K562 (cell line): ENCODE data around the gene EVA1A. TPM values are rescaled to one million over a fixed set of nuclear protein-coding genes. Genes with fewer than 3 reads are reported as not detected.
A peak's percentile ranks its signal among the peaks of the same experiment; 100 is the strongest.

Source experiments
- ATAC-seq: fragments of 200-7000 bp; cut with Tn5 transposase; 3 replicates; pipeline ENCODE4 v1.9.1; 2020; ENCODE audit warnings: moderate library complexity
- BruUV-seq: library from RNA; stranded (reverse); fragments of 400-500 nt; replicated peaks from 2 replicates; lab custom pipeline; 2021; lab: Mats Ljungman, UMichigan
- CTCF ChIA-PET: fragments of 300-600 bp; formaldehyde crosslinking; extraction: SDS; loops from one replicate; lab custom pipeline; 2021; ENCODE audit warnings: low intra/inter-chr PET ratio; lab: Yijun Ruan, JAX
- POLR2A ChIA-PET: fragments of 300-600, 350-650 bp; sonication (Branson Sonifier 250); formaldehyde crosslinking; extraction: SDS; loops from one replicate; lab custom pipeline; 2021; ENCODE audit warnings: antibody characterized with exemption, inconsistent platforms; lab: Yijun Ruan, JAX
- DNase-seq, 4 experiments: peaks; one replicate each; pipeline versions ENCODE4 v3.0.0 to v3.0.0-alpha.2; 2011 to 2018; ENCODE audit warnings: low spot score in 3 of 4, mixed read lengths in 3 of 4; ENCODE audit errors: extremely low read depth in 1 of 4
- FAIRE-seq: peaks from 2 replicates; lab custom pipeline; 2011; peaks lifted over from hg19 to GRCh38; lab: Jason Lieb, UNC
- H2AFZ ChIP-seq: 2 replicates; pipeline ENCODE4 v1.6.0; 2011; ENCODE audit warnings: low read depth, low read length, control low read depth, inconsistent platforms
- H3K27ac ChIP-seq: fragments of 200-600 bp; 3 replicates; pipeline ENCODE4 v1.8.0; 2011; ENCODE audit warnings: low read depth, mild to moderate bottlenecking, control low read depth, inconsistent platforms, low read length, moderate library complexity, mixed read lengths; ENCODE audit errors: extremely low read depth
- H3K27me3 ChIP-seq, 2 experiments: fragments of 300-600 bp in 1 of 2; 2 replicates in 1 of 2; 3 replicates in 1 of 2; pipeline versions ENCODE4 v1.6.0 to v1.8.0; 2011; ENCODE audit warnings: inconsistent platforms in 2 of 2, low read length in 2 of 2, mild to moderate bottlenecking in 1 of 2, mixed read lengths in 1 of 2, moderate library complexity in 1 of 2; ENCODE audit not compliant: control insufficient read depth in 2 of 2, insufficient read depth in 2 of 2
- H3K36me3 ChIP-seq: fragments of 300-600 bp; 3 replicates; pipeline ENCODE4 v1.8.0; 2011; ENCODE audit warnings: mild to moderate bottlenecking, low read length, inconsistent platforms; ENCODE audit not compliant: control insufficient read depth, insufficient read depth
- H3K4me1 ChIP-seq, 2 experiments: fragments of 200-600 bp in 1 of 2; replicated peaks in 1 of 2; 2 replicates in 1 of 2; 3 replicates in 1 of 2; pipeline versions ENCODE4 v1.5.1 to v1.8.0; 2011; ENCODE audit warnings: inconsistent platforms in 2 of 2, low read length in 2 of 2, mild to moderate bottlenecking in 1 of 2, mixed read lengths in 1 of 2, moderate library complexity in 1 of 2; ENCODE audit not compliant: control insufficient read depth in 2 of 2, insufficient read depth in 2 of 2
- H3K4me2 ChIP-seq: 2 replicates; pipeline ENCODE4 v1.6.1; 2011; ENCODE audit warnings: low read length, control low read depth, inconsistent platforms, mixed read lengths; ENCODE audit not compliant: insufficient read depth
- H3K4me3 ChIP-seq: fragments of 200-600 bp; sonication (generic), shearing (Covaris generic); 2 replicates; pipeline ENCODE4 v1.5.1; 2016; ENCODE audit warnings: control low read depth, inconsistent platforms
- H3K79me2 ChIP-seq: fragments of 200-600 bp; 3 replicates; pipeline ENCODE4 v1.8.0; 2011; ENCODE audit warnings: low read length, inconsistent platforms; ENCODE audit not compliant: control insufficient read depth, insufficient read depth
- H3K9ac ChIP-seq, 2 experiments: 2 replicates each; pipeline versions ENCODE4 v1.6.0 to v1.6.1; 2011; ENCODE audit warnings: low read depth in 2 of 2, low read length in 2 of 2, control low read depth in 1 of 2, inconsistent platforms in 1 of 2, mild to moderate bottlenecking in 1 of 2, mixed read lengths in 1 of 2; ENCODE audit not compliant: insufficient read depth in 1 of 2
- H3K9me1 ChIP-seq: one replicate; pipeline ENCODE4 v1.6.0; 2011; ENCODE audit warnings: inconsistent platforms, mild to moderate bottlenecking, low read length, moderate library complexity; ENCODE audit not compliant: control insufficient read depth, insufficient read depth
- H3K9me3 ChIP-seq: replicated peaks from 2 replicates; pipeline ENCODE4 v1.5.1; 2011; ENCODE audit warnings: low read depth, low read length, inconsistent platforms; ENCODE audit not compliant: control insufficient read depth, insufficient read depth
- H4K20me1 ChIP-seq: replicated peaks from 2 replicates; pipeline ENCODE4 v1.6.1; 2011; ENCODE audit warnings: low read length, inconsistent platforms, mixed read lengths; ENCODE audit not compliant: control insufficient read depth, insufficient read depth
- CREBBP ChIP-seq: IDR thresholded peaks from one replicate; pipeline ENCODE4 v1.6.1; 2012; ENCODE audit warnings: low read depth, mild to moderate bottlenecking, control low read depth, inconsistent platforms, low read length
- ETV1 ChIP-seq: fragments of 450-650 bp; conservative IDR thresholded peaks from 2 replicates; pipeline ENCODE4 v1.6.1; 2016; ENCODE audit warnings: missing genetic modification characterization, control low read depth, low read depth, missing compliant biosample characterization
- HOXB6 ChIP-seq: fragments of 250-450 bp; sonication (Bioruptor Pico); IDR thresholded peaks from 2 replicates; pipeline ENCODE4 v1.5.1; 2022; ENCODE audit warnings: mild to moderate bottlenecking, borderline replicate concordance
- KAT2B ChIP-seq: IDR thresholded peaks from one replicate; pipeline ENCODE4 v1.6.1; 2012; ENCODE audit warnings: low read depth, mild to moderate bottlenecking, control low read depth, inconsistent platforms, low read length, moderate library complexity
- NCOA2 ChIP-seq, 2 experiments: fragments of 450-650 bp; IDR thresholded peaks; 2 replicates each; pipeline ENCODE4 v1.6.1; 2018; ENCODE audit warnings: mild to moderate bottlenecking in 2 of 2, moderate library complexity in 1 of 2; ENCODE audit not compliant: partially characterized antibody in 2 of 2
- NFIC ChIP-seq: fragments of 450-650 bp; IDR thresholded peaks from 2 replicates; pipeline ENCODE4 v1.6.1; 2017; ENCODE audit warnings: mild to moderate bottlenecking, inconsistent platforms
- NFIX ChIP-seq: fragments of 250-450 bp; sonication (Bioruptor Pico); IDR thresholded peaks from 2 replicates; pipeline ENCODE4 v1.4.0; 2020; ENCODE audit warnings: low read depth, mild to moderate bottlenecking, moderate library complexity
- POLR2G ChIP-seq: fragments of 200-400 bp; formaldehyde crosslinking; IDR thresholded peaks from 2 replicates; pipeline ENCODE4 v1.6.1; 2017; ENCODE audit warnings: low read depth, mild to moderate bottlenecking, antibody characterized with exemption, low read length, moderate library complexity
- RHOXF2B ChIP-seq: fragments of 250-450 bp; sonication (Bioruptor Pico); conservative IDR thresholded peaks from 2 replicates; pipeline ENCODE4 v1.5.1; 2021
- ZNF318 ChIP-seq, 2 experiments: fragments of 450-650 bp; IDR thresholded peaks; 2 replicates each; pipeline ENCODE4 v1.6.1; 2016; ENCODE audit warnings: mild to moderate bottlenecking in 2 of 2, borderline replicate concordance in 1 of 2, low read depth in 1 of 2, moderate library complexity in 1 of 2
- WGBS: fragments of 100-300 bp; shearing (Covaris generic); methylation state at CpG from one replicate; pipeline ENCODE4 v1.1.6; 2016; ENCODE audit warnings: low coverage, mixed read lengths; ENCODE audit not compliant: insufficient coverage; ENCODE audit errors: missing lambda C conversion rate; 5-methylcytosine and 5-hydroxymethylcytosine counted together
- in situ Hi-C: fragments of 300-500 bp; cut with MboI; formaldehyde crosslinking; loops from 4 replicates; pipeline ENCODE4 v1.15.0; 2018; ENCODE audit warnings: inconsistent platforms, mixed read lengths
- intact Hi-C: fragments of 100-400 bp; cut with micrococcal nuclease; formaldehyde crosslinking; loops from 2 replicates; pipeline ENCODE4 v1.14.2; 2022
- polyA plus RNA-seq, 8 experiments: library from polyadenylated mRNA; depleted of rRNA in 4 of 8; stranded (reverse) in 5 of 8; unstranded in 3 of 8; fragments of >200 nt; fragmentation: Nextera tagmentation in 2 of 8; fragmentation: Illumina TruSeq in 1 of 8; extraction: Ambion mirVana in 2 of 8; extraction: Trizol in 1 of 8; gene quantifications; 2 replicates each; pipeline versions ENCODE4 v1.2.1 to v1.2.3, GENCODE V29; 2011 to 2014; ENCODE audit warnings: inconsistent platforms in 1 of 8, missing spikeins in 1 of 8
- total RNA-seq, 7 experiments: library from RNA; depleted of rRNA in 6 of 7; stranded (reverse); fragments of >200 nt in 6 of 7; fragmentation: Illumina TruSeq in 2 of 7; extraction: Trizol in 2 of 7; gene quantifications; 2 replicates each; pipeline versions ENCODE4 v1.2.1 to v1.2.3, GENCODE V29; 2011 to 2021; ENCODE audit warnings: low replicate concordance in 1 of 7

EVA1A gene
- total and polyA plus RNA-seq, 9 of the 15 experiments (the other 6 are each of a cell fraction or from before 2014, with no cell fraction given): not detected

- Histone ChIP-seq H3K4me3 (no peak overlapping the region), H4K20me1 (no peaks in the 10 kb centered on the region), H3K27ac (no peak overlapping the region), H3K27me3 (peaks cover 0 to 4% of the 10 kb centered on the region in 2 experiments; a peak in 3 of 5 replicates), H3K9me3 (no peaks in the 10 kb centered on the region), H3K79me2 (no peaks in the 10 kb centered on the region), H3K4me2 (no peak overlapping the region), H3K36me3 (no peaks in the 10 kb centered on the region), H2AFZ (no peak overlapping the region), H3K9me1 (no peaks in the 10 kb centered on the region), H3K4me1 (no peaks in the 10 kb centered on the region), H3K9ac (no peak overlapping the region)
- ATAC-seq (no peak), DNase-seq (peak in 1 of 4 experiments; percentile 16), FAIRE-seq (no peak)
- ChIA-PET CTCF (no interaction called here), POLR2A (no interaction called here)
- WGBS: 0% methylated on average over 2 of the region's 2 CpGs
- intact Hi-C loops (no loop called here), in situ Hi-C loops (no loop called here)
- BruUV-seq: no TSS peak
- TF ChIP-seq POLR2G (no peak), ZNF318 (IDR thresholded peaks at IDR 0.05; ENCODE audit: borderline replicate concordance in 1 of 2, low read depth in 1 of 2) (no peak), RHOXF2B (CRISPR knock-in tag) (no peak), KAT2B (no peak), ETV1 (tag) (no peak), NCOA2 (IDR thresholded peaks at IDR 0.05; ENCODE audit: partially characterized antibody in 2 of 2) (no peak), NFIC (peak; percentile 95), HOXB6 (no peak), NFIX (CRISPR knock-in tag) (peak; percentile 82), CREBBP (no peak)
These were observed 12.6 kb downstream of the EVA1A start for GRCh38 chr2:75548036-75548573.
